ENCODE data around the gene TTC17. TPM values are rescaled to one million over a fixed set of nuclear protein-coding genes. Genes with fewer than 3 reads are reported as not detected.

The TTC17 gene
- total RNA-seq, 2 donors from 2014 or later, result 71.4 to 87.3 TPM

DNA sequence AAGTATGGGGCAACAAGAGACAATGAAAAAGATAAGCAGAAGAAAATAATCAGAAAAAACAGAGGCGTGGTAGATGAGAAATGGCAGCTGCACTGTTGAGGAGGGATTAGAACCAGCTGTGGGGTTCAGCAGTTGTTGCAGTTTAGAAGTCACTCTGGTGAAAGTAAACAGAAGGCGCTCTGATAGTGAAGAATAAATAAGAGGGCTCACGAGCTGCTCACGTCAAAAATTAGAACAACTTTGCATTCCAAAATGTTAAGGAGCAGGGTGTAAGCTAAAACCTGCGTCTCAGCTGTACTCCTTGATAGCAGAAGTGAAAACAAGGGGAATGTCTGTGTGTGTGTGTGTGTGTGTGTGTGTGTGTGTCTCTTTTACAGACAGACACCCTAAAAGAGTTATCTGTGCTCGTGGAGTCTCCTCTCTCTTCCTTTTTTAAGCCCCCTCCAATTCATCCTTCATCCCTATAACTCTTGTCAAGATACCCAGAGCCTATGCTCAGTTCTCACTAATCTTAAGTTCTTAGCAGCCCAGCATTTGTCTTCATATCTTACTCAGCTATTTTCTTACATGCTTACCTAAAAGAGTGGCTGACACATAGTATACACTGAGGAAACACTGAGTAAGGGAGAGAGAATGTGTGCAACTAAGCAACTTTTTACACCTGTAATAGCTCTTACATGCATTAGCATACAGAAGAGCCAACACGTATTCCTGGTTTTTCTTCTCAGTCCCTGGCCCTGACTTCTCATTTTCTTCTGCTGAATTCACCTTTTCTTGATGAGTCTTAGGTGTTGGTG, 8.9 kb downstream of the TTC17 start:
- WGBS, result 73% methylated on average over 7 of the region's 7 CpGs
- intact Hi-C loops (cut with DNase I), result no loop called here
- TF ChIP-seq POLR2AphosphoS5 (IDR thresholded peaks at IDR 0.05) (no peak), POLR2A (IDR thresholded peaks at IDR 0.05) (no peak)
- TF ChIP-seq, protein P1, sequence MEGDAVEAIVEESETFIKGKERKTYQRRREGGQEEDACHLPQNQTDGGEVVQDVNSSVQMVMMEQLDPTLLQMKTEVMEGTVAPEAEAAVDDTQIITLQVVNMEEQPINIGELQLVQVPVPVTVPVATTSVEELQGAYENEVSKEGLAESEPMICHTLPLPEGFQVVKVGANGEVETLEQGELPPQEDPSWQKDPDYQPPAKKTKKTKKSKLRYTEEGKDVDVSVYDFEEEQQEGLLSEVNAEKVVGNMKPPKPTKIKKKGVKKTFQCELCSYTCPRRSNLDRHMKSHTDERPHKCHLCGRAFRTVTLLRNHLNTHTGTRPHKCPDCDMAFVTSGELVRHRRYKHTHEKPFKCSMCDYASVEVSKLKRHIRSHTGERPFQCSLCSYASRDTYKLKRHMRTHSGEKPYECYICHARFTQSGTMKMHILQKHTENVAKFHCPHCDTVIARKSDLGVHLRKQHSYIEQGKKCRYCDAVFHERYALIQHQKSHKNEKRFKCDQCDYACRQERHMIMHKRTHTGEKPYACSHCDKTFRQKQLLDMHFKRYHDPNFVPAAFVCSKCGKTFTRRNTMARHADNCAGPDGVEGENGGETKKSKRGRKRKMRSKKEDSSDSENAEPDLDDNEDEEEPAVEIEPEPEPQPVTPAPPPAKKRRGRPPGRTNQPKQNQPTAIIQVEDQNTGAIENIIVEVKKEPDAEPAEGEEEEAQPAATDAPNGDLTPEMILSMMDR (IDR thresholded peaks at IDR 0.05), result no peak
- no peaks in the 10 kb centered on the region for H3K9me3 ChIP-seq
- no peaks in the 10 kb centered on the region for H3K36me3 ChIP-seq
- no peak overlapping the region for H3K4me3 ChIP-seq
- H3K27ac ChIP-seq, result no peak overlapping the region
- H3K27me3 ChIP-seq (replicated peaks; ENCODE audit: insufficient read depth), result no peaks in the 10 kb centered on the region
- H3K4me1 ChIP-seq (replicated peaks), result no peaks in the 10 kb centered on the region
- DNase-seq (ENCODE audit: low spot score), result no peak

DNA sequence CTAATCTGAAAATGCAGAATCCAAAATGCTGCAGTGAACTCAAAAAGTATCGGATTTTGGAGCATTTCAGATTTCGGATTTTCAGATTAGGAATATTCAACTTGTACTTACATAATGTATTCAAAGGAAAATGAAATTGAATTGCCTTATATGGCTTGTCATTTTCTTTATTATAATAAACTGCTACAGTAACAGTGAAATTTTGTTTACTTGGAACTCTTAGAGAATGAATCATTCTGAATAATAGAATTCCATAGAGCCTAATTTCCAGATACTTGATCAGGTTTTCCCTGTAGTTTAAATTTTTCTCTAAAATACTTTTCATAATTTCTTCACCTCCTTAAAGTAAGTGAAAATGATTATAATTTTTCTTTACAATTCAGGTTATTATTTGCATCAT, 17.3 kb downstream of the TTC17 start:
- Histone ChIP-seq H3K36me3 (no peaks in the 10 kb centered on the region), H3K4me3 (no peak overlapping the region), H3K27me3 (replicated peaks; ENCODE audit: insufficient read depth) (no peaks in the 10 kb centered on the region), H3K9me3 (no peaks in the 10 kb centered on the region), H3K27ac (no peak overlapping the region), H3K4me1 (replicated peaks) (no peaks in the 10 kb centered on the region)
- intact Hi-C loops (cut with DNase I), result no loop called here
- TF ChIP-seq POLR2AphosphoS5 (IDR thresholded peaks at IDR 0.05) (no peak), POLR2A (IDR thresholded peaks at IDR 0.05) (no peak)
- TF ChIP-seq, protein P1 (IDR thresholded peaks at IDR 0.05), result no peak
- no peak for DNase-seq (ENCODE audit: low spot score)
- 94% methylated on average over 2 of the region's 2 CpGs for WGBS

DNA sequence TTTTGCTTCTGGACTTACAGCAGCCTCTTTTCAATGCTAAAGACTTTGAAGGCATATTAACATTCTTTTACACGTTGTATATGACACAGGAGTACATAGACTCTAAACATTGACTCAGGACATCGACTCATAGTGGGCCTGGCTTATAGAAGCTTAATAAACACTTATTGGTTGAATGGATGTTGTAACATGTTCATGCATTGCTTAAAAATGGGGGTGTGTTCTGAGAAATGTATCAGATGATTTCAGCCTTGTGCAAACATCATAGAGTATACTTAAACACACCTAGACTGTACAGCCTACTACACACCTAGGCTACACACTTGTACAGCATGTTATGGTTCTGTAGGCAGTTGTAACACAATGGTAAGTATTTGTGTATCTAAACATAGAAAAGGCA, 17.9 kb downstream of the TTC17 start:
- H3K27me3 ChIP-seq (replicated peaks; ENCODE audit: insufficient read depth), result no peaks in the 10 kb centered on the region
- no peaks in the 10 kb centered on the region for H3K4me1 ChIP-seq (replicated peaks)
- intact Hi-C loops (cut with DNase I), result no loop called here
- WGBS, result 65% methylated on average over 2 of the region's 2 CpGs
- TF ChIP-seq POLR2AphosphoS5 (IDR thresholded peaks at IDR 0.05) (no peak), POLR2A (IDR thresholded peaks at IDR 0.05) (no peak)
- TF ChIP-seq, protein P1 (IDR thresholded peaks at IDR 0.05), result no peak
- H3K36me3 ChIP-seq, result no peaks in the 10 kb centered on the region
- H3K27ac ChIP-seq, result no peak overlapping the region
- DNase-seq (ENCODE audit: low spot score), result no peak
- H3K9me3 ChIP-seq, result no peaks in the 10 kb centered on the region
- no peak overlapping the region for H3K4me3 ChIP-seq

DNA sequence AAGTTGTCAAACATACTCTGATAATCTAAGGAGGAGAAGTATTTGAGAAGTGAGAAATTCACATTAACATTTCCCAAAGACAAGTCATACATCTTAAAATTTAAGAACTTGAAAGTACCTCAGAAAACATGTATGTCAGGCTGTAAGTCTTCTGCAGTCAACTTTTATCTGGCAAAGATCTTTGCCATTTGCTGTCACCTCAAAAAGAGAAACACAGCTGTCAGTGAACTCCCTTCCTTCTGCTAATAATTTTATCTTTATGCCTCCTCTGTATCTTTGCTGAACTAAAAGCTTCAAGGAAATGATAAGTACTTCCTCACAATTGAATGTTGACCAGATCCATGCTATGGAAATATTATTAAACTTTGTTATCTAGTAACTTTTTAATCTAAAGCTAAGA, 18.7 kb downstream of the TTC17 start:
- Histone ChIP-seq H3K36me3 (no peaks in the 10 kb centered on the region), H3K4me3 (no peak overlapping the region), H3K27me3 (replicated peaks; ENCODE audit: insufficient read depth) (no peaks in the 10 kb centered on the region), H3K9me3 (no peaks in the 10 kb centered on the region), H3K27ac (no peak overlapping the region), H3K4me1 (replicated peaks) (no peaks in the 10 kb centered on the region)
- TF ChIP-seq, protein P1 (IDR thresholded peaks at IDR 0.05), result no peak
- TF ChIP-seq POLR2AphosphoS5 (IDR thresholded peaks at IDR 0.05) (no peak), POLR2A (IDR thresholded peaks at IDR 0.05) (no peak)
- DNase-seq (ENCODE audit: low spot score), result no peak
- intact Hi-C loops (cut with DNase I), result no loop called here

DNA sequence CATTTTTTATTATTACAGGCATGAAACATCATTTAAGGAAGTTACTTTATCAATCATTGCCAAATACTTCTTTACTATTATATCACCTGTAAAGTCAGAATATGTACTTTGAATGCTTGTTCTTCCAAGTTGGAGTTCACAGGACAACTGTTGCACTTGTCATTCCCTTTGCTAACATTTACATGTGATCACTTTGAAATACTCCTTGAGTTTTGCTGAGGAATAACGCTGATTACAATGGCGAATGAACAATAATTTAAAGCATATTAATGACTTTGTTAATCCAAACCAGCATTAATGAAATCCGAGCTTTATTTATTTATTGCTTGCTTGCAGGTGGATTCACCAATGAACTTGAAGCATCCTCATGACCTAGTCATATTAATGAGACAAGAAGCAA, 20.2 kb downstream of the TTC17 start:
- no peak for DNase-seq (ENCODE audit: low spot score)
- Histone ChIP-seq H3K4me3 (no peak overlapping the region), H3K27me3 (replicated peaks; ENCODE audit: insufficient read depth) (no peaks in the 10 kb centered on the region), H3K4me1 (replicated peaks) (no peaks in the 10 kb centered on the region), H3K27ac (no peak overlapping the region), H3K9me3 (no peaks in the 10 kb centered on the region), H3K36me3 (no peaks in the 10 kb centered on the region)
- WGBS, result 83% methylated on average over 3 of the region's 3 CpGs
- TF ChIP-seq POLR2A (IDR thresholded peaks at IDR 0.05) (no peak), POLR2AphosphoS5 (IDR thresholded peaks at IDR 0.05) (no peak)
- TF ChIP-seq, protein P1 (IDR thresholded peaks at IDR 0.05), result no peak
- intact Hi-C loops (cut with DNase I), result no loop called here
